HG03442 (cell line): ENCODE measurements around the gene HSPA6.
A peak's percentile ranks its signal among the peaks of the same experiment; 100 is the strongest.
"Not testable (repeated sequence)": the region's sequence is repeated elsewhere in the genome, so short reads cannot be mapped to it uniquely, and the experiment has no call there.

ENCODE experiments used
- ATAC-seq: cut with Tn5 transposase; IDR thresholded peaks from one replicate; pipeline ENCODE4 v1.9.1; 2021; ENCODE audit warnings: mild to moderate bottlenecking, moderate library complexity; ENCODE audit not compliant: unreplicated experiment

HSPA6 gene

DNA sequence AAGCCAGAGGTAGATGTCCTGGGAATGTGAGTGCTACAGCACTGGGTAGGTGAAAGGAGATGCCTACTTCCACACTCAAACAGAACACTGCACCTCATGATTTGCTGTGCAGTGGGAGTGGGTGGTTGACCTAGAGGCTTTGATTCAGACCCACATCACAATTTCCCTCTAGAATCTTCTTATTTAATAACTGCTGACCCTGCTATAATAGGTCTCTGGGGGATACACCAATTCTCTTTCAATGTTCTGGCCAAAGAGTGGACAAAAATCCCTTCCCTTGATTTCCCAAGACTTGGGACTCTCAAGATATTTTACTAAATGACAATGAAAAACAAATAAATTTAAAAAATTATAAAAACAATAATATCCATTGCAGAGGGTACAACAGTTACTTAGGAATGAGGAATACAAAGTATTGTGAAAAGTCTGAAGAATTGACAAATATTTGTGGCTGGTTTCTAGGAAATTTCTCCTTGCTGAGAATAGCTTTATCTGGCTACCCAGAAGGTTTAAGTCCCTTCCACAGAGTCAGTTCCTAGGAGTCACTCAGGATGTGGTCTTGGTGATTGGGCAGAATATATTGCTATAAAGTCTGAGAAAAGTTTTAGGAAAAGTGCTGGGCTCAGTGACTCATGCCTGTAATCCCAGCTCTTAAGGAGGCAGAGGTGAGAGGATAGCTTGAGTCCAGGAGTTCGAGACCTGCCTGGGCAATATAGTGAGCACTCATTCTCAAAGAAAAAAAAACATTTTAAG lies 21.5 kb upstream of the HSPA6 start:
- no peak for ATAC-seq

DNA sequence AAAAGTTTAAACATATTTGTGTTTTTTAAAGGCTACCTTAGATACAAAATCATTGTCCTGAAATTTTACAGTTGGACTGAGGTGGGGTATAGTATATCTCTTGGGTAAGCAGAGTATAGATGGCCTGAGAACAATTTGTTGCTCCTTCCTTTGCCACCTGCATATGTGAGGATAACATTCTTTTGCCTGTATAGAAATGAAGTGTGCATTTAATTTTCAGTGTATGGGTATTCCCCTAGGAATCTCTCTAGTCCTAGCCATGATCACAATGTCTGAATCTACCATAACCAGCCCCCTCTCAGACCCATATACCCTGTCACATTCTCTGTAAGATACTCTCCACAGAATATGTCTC lies 21.0 kb upstream of the HSPA6 start:
- no peak for ATAC-seq

DNA sequence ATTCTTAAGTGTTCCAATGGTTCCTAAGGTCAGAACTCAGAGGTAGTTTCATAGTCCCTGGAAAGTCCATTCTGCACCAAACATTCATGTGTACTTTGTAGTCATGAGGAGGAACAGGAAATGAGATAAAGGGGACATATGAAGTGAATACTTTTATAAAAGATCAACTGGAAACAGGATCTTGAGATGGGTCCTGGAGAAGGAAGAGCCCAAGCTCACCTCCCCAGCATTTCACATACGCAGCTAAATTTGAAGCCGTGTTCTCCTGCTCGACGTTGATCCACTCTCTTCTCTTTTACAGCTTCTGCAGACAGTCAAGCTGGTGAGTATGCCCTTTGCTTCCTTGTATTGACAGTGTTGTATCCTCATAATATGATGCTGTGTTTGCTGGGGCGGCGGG lies 18.7 kb upstream of the HSPA6 start:
- ATAC-seq, result no peak

DNA sequence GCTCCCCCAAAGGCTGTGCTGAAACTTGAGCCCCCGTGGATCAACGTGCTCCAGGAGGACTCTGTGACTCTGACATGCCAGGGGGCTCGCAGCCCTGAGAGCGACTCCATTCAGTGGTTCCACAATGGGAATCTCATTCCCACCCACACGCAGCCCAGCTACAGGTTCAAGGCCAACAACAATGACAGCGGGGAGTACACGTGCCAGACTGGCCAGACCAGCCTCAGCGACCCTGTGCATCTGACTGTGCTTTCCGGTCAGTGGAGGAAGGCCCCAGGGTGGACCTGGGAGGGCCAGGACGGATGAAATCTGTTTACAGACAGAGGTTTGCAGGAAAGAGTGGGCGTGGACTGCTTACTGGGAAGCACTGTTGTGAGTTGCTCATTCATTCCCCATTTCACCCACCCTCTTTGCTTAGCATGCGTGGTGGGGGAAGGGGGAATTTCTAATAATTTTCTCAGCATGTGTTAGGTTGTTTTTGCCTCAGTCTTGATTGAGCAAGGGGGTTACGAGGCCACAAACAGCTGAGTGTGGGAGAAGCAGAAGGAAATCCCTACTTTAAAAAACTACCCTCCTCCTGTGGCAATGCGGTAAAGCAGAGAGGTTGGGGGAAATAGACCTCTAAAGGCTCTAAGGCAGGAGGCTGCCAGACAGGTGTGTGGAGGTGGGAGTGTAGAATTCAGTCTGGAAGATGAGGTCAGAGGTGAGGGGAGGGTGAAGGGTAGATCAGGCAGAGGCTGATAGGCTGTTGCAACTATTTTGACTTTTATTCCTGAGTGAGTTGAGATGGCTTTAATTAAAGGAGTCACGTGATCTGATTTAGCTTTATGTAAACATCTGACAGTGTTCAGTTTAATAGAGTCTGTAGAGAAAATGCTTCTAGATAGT lies 17.8 kb upstream of the HSPA6 start:
- no peak for ATAC-seq

DNA sequence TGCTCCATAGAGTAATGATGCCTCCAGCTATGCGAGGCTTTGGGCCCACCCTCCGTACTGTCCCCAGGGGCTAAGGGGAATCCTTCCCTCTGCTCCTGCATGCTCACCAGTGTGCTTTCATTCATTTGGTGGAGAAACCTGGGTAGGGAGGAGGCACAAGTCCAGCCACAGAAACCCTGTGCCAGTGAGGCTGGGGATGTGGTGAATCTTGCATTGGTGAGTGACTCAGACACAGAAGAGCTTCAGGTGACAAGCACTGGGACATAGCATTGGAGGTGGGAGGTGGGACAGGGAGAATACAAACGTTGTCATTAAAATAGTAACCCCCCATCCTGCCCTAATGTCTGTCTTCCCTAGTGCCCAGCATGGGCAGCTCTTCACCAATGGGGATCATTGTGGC lies 13.9 kb upstream of the HSPA6 start:
- ATAC-seq, result no peak

DNA sequence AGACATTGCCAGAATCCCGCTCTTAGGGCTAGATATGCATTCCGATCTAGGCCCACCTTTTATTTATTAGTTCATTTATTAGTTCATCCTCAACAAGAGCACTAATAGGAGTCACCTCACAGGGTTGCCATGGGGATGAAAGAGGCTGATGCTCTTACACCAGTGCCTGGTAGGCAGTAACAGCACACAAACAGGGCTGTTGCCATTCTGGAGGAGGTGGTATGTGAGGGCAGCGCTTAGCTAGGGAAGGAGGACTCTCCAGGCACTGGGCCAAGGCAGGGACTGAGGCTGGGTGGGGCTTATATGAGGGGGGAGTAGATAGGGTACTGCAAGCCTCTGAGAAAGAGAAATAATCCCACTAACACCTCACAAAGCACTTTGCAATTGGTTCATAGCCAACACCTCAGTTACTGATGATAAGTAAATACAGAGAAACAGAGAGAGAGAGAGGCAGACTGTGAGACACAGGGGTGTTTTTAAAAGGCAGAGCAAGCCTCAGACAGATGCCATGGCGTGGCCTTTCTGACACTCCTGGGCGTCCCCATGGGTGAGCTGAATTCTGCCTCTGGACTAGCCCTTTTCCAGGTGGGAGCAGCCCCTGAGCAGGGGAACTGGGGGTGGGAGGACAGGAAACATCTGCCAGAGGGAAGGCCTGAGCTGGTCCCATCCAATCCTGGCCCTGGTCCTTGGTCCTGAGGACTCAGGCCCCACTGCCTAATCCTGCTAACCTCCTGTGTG lies 13.2 kb upstream of the HSPA6 start:
- ATAC-seq, result no peak

DNA sequence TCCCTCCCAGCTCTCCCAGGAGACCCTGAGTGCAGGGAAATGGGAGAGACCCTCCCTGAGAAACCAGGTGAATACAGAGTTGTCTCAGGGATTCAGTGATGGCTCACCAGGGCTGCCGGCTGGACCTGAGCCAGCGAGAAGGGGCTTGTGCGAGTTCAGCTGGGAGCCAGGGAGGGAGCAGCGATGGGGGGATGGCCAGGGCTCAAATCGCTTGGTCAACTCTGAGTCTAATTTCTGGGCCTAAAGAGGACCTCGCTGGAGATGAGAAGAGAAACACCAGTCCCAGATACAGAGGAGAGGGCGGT lies 12.6 kb upstream of the HSPA6 start:
- no peak for ATAC-seq

DNA sequence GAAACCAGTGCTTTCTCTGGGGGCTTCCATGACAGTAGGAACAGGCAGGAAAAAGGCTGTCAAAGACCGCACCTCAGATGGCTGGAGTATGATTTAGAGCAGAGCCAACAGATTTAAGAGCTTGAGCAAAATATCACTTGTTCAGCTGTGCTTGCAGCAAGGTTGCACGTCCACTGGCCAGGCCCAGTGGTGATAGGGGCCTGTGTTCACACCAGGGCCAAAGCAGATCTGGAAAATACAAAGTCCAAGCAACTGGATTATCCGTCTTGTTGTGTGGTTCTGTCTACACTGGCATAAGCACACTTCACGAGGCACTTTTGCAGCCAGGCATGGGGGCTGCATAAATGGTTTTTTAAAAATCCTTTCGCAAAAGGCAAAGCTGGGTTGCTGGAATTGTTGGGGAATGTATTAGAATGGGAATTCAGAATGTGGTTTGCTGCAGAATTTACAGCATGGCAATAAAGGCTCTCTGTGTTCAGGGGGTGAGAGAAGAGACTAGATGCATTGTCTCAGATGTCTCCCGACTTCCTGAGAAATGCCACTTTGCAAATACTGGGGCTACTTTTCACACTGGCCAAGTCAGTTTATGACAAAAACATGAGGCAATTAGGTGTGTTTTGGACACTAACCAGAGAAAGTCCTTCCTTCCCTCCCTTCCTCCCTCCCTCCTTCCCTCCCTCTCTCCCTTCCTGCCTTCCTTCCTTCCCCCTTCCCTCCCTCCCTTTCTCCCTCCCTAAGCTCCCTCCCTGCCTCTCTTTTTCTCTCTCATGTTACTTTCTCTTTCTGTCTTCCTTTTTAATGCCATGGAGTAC lies 11.5 kb upstream of the HSPA6 start:
- ATAC-seq, result not testable (repeated sequence)

DNA sequence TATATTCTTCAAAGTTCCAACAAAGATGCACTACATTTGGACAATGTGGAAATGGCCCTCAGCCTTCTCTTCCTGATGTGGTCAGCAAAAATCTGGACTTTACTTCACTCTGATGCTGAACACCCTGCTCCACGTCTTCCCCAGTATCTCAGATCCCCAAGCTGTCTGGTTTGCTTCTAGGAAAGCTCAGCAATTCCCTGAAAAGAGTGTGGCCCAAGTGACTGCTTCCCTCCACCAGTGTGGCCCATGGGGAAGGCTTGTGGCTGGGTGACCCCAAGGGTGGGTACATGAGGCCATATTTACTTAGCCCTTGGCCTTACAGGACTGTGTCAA lies 10.9 kb upstream of the HSPA6 start:
- not testable (repeated sequence) for ATAC-seq

DNA sequence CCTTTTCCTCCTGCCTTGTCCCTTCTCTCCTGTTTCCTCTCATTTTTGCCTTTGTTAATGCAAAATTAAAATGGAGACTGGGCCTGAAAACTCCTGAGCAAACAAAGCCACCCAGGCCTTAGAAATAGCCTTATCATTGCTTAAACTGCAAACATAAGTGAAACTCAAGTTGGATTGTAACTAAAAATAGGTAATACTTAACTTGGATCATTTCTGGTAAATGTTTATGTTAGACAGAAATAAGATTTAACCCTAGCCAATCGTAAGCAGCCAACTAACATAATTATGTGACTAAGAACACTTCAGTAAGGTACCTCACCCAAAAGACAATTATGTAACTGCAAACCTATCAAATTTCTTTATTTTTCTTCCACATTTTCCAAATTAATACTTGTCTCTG lies 10.4 kb upstream of the HSPA6 start:
- not testable (repeated sequence) for ATAC-seq

DNA sequence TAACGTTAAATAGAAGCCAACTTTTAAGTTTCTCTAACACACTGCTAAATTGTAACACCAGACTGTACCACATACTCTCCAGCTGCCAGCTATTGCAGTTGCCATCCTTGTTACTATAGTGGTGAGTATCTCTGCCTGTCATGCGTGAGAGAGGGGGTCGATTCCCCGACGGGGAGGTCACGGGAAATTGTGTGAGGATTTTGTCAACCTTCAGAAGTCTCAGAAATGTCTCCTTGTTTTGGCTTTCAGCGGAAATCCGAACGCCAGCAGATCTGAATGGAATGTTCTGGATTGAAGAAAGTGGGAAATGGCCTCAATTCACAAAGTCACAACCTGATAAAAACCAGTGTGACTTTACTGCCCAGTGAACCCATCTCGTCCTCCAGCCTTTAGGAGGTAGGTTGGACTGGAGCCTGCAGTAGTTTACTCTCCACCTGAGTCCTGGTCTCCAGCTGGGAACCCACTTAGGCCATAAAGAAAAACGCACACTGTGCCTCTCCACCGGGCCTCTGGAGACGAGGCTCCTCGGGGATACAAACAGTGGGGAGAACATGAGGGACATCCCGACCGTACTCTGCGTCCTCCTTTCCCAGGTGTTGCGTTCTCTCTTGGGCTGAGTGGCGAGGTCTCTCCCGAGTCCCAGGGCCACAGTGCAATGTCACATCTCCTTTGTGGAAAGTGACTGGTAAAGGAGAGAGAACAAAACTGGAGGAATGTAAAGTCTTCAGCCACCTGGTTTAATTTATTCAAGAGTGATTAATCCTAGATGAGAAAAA lies 1.1 kb upstream of the HSPA6 start:
- not testable (repeated sequence) for ATAC-seq

DNA sequence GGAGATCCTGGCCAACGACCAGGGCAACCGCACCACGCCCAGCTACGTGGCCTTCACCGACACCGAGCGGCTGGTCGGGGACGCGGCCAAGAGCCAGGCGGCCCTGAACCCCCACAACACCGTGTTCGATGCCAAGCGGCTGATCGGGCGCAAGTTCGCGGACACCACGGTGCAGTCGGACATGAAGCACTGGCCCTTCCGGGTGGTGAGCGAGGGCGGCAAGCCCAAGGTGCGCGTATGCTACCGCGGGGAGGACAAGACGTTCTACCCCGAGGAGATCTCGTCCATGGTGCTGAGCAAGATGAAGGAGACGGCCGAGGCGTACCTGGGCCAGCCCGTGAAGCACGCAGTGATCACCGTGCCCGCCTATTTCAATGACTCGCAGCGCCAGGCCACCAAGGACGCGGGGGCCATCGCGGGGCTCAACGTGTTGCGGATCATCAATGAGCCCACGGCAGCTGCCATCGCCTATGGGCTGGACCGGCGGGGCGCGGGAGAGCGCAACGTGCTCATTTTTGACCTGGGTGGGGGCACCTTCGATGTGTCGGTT lies 477 bp downstream of the HSPA6 start:
- peak; percentile 28 for ATAC-seq

DNA sequence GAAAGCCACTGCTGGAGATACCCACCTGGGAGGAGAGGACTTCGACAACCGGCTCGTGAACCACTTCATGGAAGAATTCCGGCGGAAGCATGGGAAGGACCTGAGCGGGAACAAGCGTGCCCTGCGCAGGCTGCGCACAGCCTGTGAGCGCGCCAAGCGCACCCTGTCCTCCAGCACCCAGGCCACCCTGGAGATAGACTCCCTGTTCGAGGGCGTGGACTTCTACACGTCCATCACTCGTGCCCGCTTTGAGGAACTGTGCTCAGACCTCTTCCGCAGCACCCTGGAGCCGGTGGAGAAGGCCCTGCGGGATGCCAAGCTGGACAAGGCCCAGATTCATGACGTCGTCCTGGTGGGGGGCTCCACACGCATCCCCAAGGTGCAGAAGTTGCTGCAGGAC lies 981 bp downstream of the HSPA6 start:
- not testable (repeated sequence) for ATAC-seq

DNA sequence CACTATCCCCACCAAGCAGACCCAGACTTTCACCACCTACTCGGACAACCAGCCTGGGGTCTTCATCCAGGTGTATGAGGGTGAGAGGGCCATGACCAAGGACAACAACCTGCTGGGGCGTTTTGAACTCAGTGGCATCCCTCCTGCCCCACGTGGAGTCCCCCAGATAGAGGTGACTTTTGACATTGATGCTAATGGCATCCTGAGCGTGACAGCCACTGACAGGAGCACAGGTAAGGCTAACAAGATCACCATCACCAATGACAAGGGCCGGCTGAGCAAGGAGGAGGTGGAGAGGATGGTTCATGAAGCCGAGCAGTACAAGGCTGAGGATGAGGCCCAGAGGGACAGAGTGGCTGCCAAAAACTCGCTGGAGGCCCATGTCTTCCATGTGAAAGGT lies 1.6 kb downstream of the HSPA6 start:
- not testable (repeated sequence) for ATAC-seq

DNA sequence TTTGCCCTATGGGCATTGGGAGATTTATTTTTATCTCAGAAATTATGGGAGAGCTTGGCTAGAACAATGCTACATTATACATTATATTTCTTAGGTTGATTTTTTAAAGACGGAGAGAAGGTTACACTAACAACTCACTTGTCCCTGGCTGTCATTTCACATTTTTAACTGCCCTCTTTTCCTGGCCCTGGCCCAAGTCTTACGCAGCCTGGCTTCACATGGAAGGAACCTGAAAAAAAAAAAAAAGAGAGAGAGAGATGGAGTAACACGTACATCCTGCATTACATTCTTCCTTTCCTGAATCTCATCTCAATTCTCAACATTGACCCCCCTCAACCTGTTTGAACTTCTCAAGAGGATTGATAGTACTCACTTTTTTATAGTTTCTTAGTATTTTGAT lies 4.2 kb downstream of the HSPA6 start:
- ATAC-seq, result not testable (repeated sequence)

DNA sequence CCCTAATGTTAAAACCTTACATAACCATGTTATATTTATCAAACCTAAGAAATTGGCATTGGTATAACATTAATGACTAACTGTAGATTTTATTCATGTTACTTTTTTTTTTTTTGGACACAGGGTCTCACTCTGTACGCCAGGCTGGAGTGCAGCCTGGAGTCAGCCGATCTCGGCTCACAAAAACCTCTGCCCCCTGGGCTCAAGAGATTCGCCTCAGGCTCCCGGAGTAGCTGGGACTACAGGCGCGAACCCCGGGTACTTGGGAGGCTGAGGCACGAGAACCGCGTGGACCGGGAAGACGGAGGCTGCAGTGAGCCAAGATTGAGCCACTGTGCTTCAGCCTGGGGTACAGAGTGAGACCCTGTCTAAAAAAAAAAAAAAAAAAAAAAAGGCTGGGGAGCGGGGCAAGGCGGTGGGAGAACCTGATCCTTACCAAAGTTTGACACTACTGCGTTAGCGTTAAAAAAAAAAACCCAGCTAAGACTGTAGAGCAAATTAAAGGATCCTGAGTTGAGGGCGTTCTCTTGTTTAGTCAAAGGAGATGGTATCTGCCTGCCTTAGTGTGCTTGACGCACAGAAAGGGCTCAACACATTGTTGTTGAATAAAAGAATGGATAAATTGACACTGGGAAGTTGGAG lies 5.2 kb downstream of the HSPA6 start:
- ATAC-seq, result not testable (repeated sequence)

DNA sequence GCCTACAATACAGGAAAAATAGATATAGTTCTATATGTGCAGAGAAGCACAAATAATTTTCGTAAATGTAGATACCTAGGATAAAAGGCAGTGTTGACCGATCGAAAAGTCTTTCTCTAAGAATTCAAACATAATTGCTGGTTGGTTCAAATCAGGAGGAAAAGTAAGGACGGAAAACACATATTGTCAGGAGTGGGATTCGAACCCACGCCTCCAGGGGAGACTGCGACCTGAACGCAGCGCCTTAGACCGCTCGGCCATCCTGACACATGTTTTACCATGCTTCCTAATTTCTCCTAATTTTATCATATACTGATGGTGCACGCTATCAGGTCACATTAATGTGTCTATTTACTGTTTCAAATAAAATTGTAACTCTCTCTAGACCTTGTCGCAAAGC lies 5.8 kb downstream of the HSPA6 start:
- peak; percentile 30 for ATAC-seq

DNA sequence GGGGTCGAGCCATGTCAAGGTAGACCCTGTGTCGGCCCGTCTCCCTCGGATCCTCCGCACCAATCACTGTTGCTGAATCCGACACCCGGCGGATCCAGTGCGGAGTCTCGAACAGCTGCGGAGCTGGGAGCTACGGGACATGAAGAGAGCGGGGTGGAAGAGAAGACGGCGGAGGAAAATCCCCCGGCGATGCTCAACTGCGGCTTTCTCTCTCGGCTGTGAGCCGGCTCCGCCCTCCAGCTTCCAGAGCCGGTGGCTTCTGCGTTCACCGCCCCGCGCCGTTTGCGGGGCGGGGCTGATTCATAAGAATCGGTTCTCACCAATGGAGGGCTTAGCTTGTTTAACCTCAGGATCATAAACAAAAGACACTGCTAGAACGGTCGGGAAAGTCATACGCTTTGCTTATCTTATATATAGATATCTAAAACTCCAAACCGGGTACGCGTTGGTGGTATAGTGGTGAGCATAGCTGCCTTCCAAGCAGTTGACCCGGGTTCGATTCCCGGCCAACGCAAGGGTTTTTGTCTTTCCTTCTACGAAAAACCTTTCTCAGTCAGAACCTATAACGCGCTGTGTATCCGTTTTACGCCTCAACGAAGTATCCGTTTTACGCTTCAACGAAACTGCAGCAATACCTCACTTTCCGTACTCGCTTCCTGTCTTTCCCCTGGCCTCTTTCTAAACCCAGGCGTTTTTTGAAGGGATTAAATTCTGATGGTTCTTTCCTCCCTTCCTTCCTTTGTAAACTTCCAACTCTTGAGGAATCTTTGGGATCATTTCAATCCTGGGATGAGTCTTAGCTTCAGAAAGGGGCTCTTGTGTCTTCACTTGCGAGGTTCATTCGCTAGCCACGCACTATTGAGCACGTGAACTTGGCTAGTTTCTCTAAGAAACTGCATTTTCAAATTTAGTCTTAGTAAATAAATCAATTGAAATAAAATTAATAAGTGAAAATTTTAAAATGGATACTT lies 6.6 kb downstream of the HSPA6 start:
- ATAC-seq, result peak; percentile 57
